Tibial nerve (tissue), 3 donors: ENCODE data around the gene KHDC1.

Source experiments
- CTCF ChIP-seq, 5 experiments: fragments of 200-600 bp in 3 of 5; fragments of 450-650 bp in 2 of 5; sonication (generic) in 3 of 5; IDR thresholded peaks; one replicate each; pipeline ENCODE4 v1.5.1; 2016 to 2019; ENCODE audit warnings: antibody characterized with exemption in 5 of 5, mild to moderate bottlenecking in 3 of 5, moderate library complexity in 2 of 5
- POLR2A ChIP-seq, 2 donors: fragments of 450-650 bp; IDR thresholded peaks; one replicate each; pipeline ENCODE4 v1.6.1; 2017; ENCODE audit warnings: antibody characterized with exemption in 2 of 2, mild to moderate bottlenecking in 2 of 2, moderate library complexity in 2 of 2

- TF ChIP-seq CTCF (IDR thresholded peaks at IDR 0.05) (no peak), POLR2A (IDR thresholded peaks at IDR 0.05) (no peak)
Measured at GRCh38 chr6:73209117-73209516, 53.9 kb downstream of the KHDC1 start.
